Loucy (cell line): Measurements from ENCODE around the gene NDC1.

Experiments used
- H2AFZ ChIP-seq: fragments of 200-600 bp; sonication (generic); 2 replicates; pipeline ENCODE4 v1.6.0; 2016; ENCODE audit warnings: antibody characterized with exemption, mild to moderate bottlenecking, low read length, moderate library complexity
- H3F3A ChIP-seq: fragments of 200-600 bp; 2 replicates; pipeline ENCODE4 v1.6.0; 2016; ENCODE audit warnings: antibody characterized with exemption, low read depth, mild to moderate bottlenecking
- H3K27me3 ChIP-seq: fragments of 200-600 bp; sonication (generic); 2 replicates; pipeline ENCODE4 v1.6.1; 2014; ENCODE audit warnings: low read length, mild to moderate bottlenecking; ENCODE audit not compliant: insufficient read depth, poor library complexity, severe bottlenecking
- H3K36me3 ChIP-seq: fragments of 200-600 bp; sonication (generic); 2 replicates; pipeline ENCODE4 v1.6.1; 2016; ENCODE audit warnings: low read length; ENCODE audit not compliant: insufficient read depth
- H3K4me1 ChIP-seq: fragments of 200-600 bp; sonication (generic); 2 replicates; pipeline ENCODE4 v1.5.1; 2014; ENCODE audit warnings: low read length, mild to moderate bottlenecking; ENCODE audit not compliant: insufficient read depth, poor library complexity, severe bottlenecking
- H3K4me2 ChIP-seq: fragments of 200-600 bp; sonication (generic); 2 replicates; pipeline ENCODE4 v1.6.0; 2014; ENCODE audit warnings: antibody characterized with exemption, low read length, low read depth, mild to moderate bottlenecking; ENCODE audit not compliant: poor library complexity, severe bottlenecking
- H3K4me3 ChIP-seq: fragments of 200-600 bp; sonication (generic); 2 replicates; pipeline ENCODE4 v1.5.1; 2014; ENCODE audit warnings: low read length, mild to moderate bottlenecking, mixed read lengths; ENCODE audit not compliant: poor library complexity, severe bottlenecking
- H3K79me2 ChIP-seq: fragments of 200-600 bp; sonication (generic); 2 replicates; pipeline ENCODE4 v1.6.1; 2014; ENCODE audit warnings: low read length; ENCODE audit not compliant: insufficient read depth
- H3K9ac ChIP-seq: fragments of 200-600 bp; sonication (generic); 2 replicates; pipeline ENCODE4 v1.6.0; 2014; ENCODE audit warnings: mild to moderate bottlenecking, low read depth, low read length, moderate library complexity; ENCODE audit not compliant: poor library complexity, severe bottlenecking
- H3K9me2 ChIP-seq: fragments of 200-600 bp; sonication (generic); replicated peaks from 2 replicates; pipeline ENCODE4 v1.6.1; 2016; ENCODE audit warnings: low read depth, low read length, mixed read lengths
- H3K9me3 ChIP-seq: fragments of 200-600 bp; sonication (generic); 2 replicates; pipeline ENCODE4 v1.6.1; 2014; ENCODE audit warnings: mild to moderate bottlenecking, antibody characterized with exemption, low read length, low read depth; ENCODE audit not compliant: insufficient read depth
- H4K20me1 ChIP-seq: fragments of 200-600 bp; sonication (generic); 2 replicates; pipeline ENCODE4 v1.6.0; 2014; ENCODE audit warnings: antibody characterized with exemption, low read length, mild to moderate bottlenecking; ENCODE audit not compliant: insufficient read depth, poor library complexity, severe bottlenecking
- EZH2phosphoT487 ChIP-seq: fragments of 200-600 bp; IDR thresholded peaks from 2 replicates; pipeline ENCODE4 v1.6.1; 2018; ENCODE audit warnings: antibody characterized with exemption, mild to moderate bottlenecking, moderate library complexity, borderline replicate concordance
- TF ChIP-seq, protein P1 (sequence below): fragments of 200-600 bp; sonication (generic); conservative IDR thresholded peaks from 2 replicates; pipeline ENCODE4 v1.5.1; 2014; ENCODE audit warnings: mild to moderate bottlenecking, antibody characterized with exemption, low read length

Gene NDC1

DNA sequence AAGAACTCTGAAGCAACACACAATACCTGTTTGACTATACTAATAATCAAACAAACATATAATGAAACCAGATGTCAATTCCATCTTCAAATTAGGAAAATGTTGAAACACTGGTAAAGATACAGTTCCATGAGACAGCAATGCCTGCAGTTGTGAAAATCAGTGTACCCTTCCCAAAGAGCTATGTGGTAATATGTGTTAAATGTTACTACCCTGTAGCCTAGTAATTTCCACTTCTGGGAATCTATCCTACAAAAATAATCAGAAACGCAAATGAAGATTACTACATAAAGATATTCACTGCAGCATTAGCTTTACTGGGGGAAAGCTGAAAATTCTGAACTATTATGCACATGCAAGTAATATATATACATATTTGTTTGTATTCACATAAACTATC lies 116.1 kb downstream of the NDC1 start:
- Histone ChIP-seq H3K79me2 (no peaks in the 10 kb centered on the region), H3K9me2 (no peaks in the 10 kb centered on the region), H3K4me3 (no peak overlapping the region), H3K4me1 (no peaks in the 10 kb centered on the region), H3K4me2 (no peak overlapping the region), H4K20me1 (no peaks in the 10 kb centered on the region), H2AFZ (no peak overlapping the region), H3K36me3 (no peaks in the 10 kb centered on the region), H3F3A (no peaks in the 10 kb centered on the region), H3K9me3 (no peaks in the 10 kb centered on the region), H3K9ac (no peak overlapping the region), H3K27me3 (no peaks in the 10 kb centered on the region)
- no peak for TF ChIP-seq EZH2phosphoT487
- TF ChIP-seq, protein P1, sequence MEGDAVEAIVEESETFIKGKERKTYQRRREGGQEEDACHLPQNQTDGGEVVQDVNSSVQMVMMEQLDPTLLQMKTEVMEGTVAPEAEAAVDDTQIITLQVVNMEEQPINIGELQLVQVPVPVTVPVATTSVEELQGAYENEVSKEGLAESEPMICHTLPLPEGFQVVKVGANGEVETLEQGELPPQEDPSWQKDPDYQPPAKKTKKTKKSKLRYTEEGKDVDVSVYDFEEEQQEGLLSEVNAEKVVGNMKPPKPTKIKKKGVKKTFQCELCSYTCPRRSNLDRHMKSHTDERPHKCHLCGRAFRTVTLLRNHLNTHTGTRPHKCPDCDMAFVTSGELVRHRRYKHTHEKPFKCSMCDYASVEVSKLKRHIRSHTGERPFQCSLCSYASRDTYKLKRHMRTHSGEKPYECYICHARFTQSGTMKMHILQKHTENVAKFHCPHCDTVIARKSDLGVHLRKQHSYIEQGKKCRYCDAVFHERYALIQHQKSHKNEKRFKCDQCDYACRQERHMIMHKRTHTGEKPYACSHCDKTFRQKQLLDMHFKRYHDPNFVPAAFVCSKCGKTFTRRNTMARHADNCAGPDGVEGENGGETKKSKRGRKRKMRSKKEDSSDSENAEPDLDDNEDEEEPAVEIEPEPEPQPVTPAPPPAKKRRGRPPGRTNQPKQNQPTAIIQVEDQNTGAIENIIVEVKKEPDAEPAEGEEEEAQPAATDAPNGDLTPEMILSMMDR: no peak

DNA sequence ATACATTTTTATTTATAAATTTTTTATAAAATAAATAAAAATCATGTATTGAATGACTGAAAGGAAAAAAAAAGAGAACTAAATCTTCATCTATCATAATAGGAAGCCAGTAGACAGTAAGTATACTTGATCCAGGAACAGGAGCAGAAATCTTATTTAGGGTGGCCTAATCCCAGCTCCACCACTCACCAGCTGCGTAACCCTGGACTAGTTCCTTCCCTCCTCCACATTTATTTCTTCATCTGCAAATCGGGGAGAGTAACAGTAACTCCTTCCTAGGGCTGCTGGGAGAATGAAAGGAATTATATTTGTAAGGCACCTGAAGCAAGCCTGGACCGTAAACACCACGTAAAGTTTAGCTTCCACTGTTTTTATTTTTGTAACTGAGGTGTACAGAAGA lies 117.0 kb downstream of the NDC1 start:
- Histone ChIP-seq H3F3A (no peaks in the 10 kb centered on the region), H3K79me2 (no peaks in the 10 kb centered on the region), H3K4me3 (no peak overlapping the region), H2AFZ (no peak overlapping the region), H3K9ac (no peak overlapping the region), H3K4me1 (peaks cover under 1% of the 10 kb centered on the region), H3K4me2 (no peak overlapping the region), H3K9me2 (no peaks in the 10 kb centered on the region), H3K27me3 (no peaks in the 10 kb centered on the region), H3K36me3 (no peaks in the 10 kb centered on the region), H3K9me3 (no peaks in the 10 kb centered on the region), H4K20me1 (no peaks in the 10 kb centered on the region)
- TF ChIP-seq, protein P1: no peak
- TF ChIP-seq EZH2phosphoT487: no peak

DNA sequence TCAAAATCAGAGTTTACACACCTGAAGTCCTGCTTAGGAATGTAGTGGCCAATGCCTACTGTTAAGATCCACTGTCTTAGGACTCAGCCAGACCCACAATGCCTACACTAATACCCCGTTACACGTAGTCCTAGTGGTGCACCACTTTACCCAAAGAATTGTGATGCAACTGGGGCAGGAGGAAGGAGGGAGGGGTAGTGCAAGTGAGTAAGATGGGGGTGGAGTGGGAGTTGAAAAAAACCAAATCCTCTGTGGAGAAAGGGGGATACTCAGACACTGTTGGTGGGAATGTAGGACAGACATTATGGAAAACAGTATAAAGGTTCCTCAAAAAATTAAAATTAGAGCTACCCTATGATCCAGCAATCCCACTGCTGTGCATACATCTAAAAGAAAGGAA lies 118.6 kb downstream of the NDC1 start:
- no peaks in the 10 kb centered on the region for H3K9me2 ChIP-seq
- no peak overlapping the region for H2AFZ ChIP-seq
- no peak overlapping the region for H3K4me3 ChIP-seq
- no peaks in the 10 kb centered on the region for H3K79me2 ChIP-seq
- TF ChIP-seq EZH2phosphoT487: no peak
- TF ChIP-seq, protein P1: no peak
- no peaks in the 10 kb centered on the region for H3K27me3 ChIP-seq
- H3K4me1 ChIP-seq: peaks cover 6% of the 10 kb centered on the region
- no peaks in the 10 kb centered on the region for H4K20me1 ChIP-seq
- no peak overlapping the region for H3K4me2 ChIP-seq
- no peaks in the 10 kb centered on the region for H3K9me3 ChIP-seq
- no peaks in the 10 kb centered on the region for H3K36me3 ChIP-seq
- no peak overlapping the region for H3K9ac ChIP-seq
- H3F3A ChIP-seq: no peaks in the 10 kb centered on the region
